SK-N-SH (cell line): ENCODE results near the gene RASA3. TPM values are rescaled to one million over a fixed set of nuclear protein-coding genes. Genes with fewer than 3 reads are reported as not detected.

Experiments
- CTCF ChIA-PET: fragments of 300-600, 350-600 bp; formaldehyde crosslinking; extraction: SDS; loops from one replicate; lab custom pipeline; 2021; lab: Yijun Ruan, JAX
- POLR2A ChIA-PET: fragments of 350-600 bp; sonication (Branson Sonifier 250); formaldehyde crosslinking; extraction: SDS; loops from one replicate; lab custom pipeline; 2020; ENCODE audit warnings: antibody characterized with exemption, inconsistent platforms; lab: Yijun Ruan, JAX
- DNase-seq: peaks from one replicate; pipeline ENCODE4 v3.0.0; 2012
- H2AFZ ChIP-seq: fragments of 200-600 bp; sonication (generic); 2 replicates; pipeline ENCODE4 v1.8.1; 2016; ENCODE audit warnings: antibody characterized with exemption, mild to moderate bottlenecking, low read depth
- H3F3A ChIP-seq: fragments of 200-600 bp; sonication (generic); replicated peaks from 2 replicates; pipeline ENCODE3; 2016; ENCODE audit warnings: antibody characterized with exemption, mild to moderate bottlenecking; ENCODE audit not compliant: insufficient read depth
- H3K27ac ChIP-seq, 2 experiments: fragments of 200-500 bp in 1 of 2; fragments of 200-600 bp in 1 of 2; sonication (Bioruptor generic) in 1 of 2; sonication (generic), shearing (Covaris generic) in 1 of 2; 2 replicates each; pipeline versions ENCODE4 v1.5.1 to v1.6.1; 2014 to 2016; ENCODE audit warnings: low read depth in 2 of 2, inconsistent platforms in 1 of 2, low read length in 1 of 2, mild to moderate bottlenecking in 1 of 2, mixed read lengths in 1 of 2
- H3K27me3 ChIP-seq: fragments of 200-600 bp; sonication (generic), shearing (Covaris generic); 2 replicates; pipeline ENCODE4 v1.6.1; 2016; ENCODE audit warnings: mixed run types; ENCODE audit not compliant: insufficient read depth
- H3K36me3 ChIP-seq, 2 experiments: fragments of 200-500 bp in 1 of 2; fragments of 200-600 bp in 1 of 2; sonication (Bioruptor generic) in 1 of 2; sonication (generic) in 1 of 2; replicated peaks in 1 of 2; 2 replicates each; pipeline versions ENCODE3 to v1.5.1; 2014 to 2016; ENCODE audit warnings: low read length in 1 of 2, mild to moderate bottlenecking in 1 of 2; ENCODE audit not compliant: insufficient read depth in 2 of 2, control insufficient read depth in 1 of 2
- H3K4me1 ChIP-seq, 2 experiments: fragments of 200-500 bp in 1 of 2; fragments of 200-600 bp in 1 of 2; sonication (Bioruptor generic) in 1 of 2; sonication (generic), shearing (Covaris generic) in 1 of 2; 2 replicates each; pipeline versions ENCODE4 v1.5.1 to v1.6.1; 2014 to 2016; ENCODE audit warnings: low read depth in 1 of 2, low read length in 1 of 2, mixed run types in 1 of 2; ENCODE audit not compliant: insufficient read depth in 2 of 2, control insufficient read depth in 1 of 2
- H3K4me2 ChIP-seq: fragments of 200-600 bp; sonication (generic), shearing (Covaris generic); 2 replicates; pipeline ENCODE4 v1.6.1; 2017; ENCODE audit warnings: mixed run types
- H3K4me3 ChIP-seq, 2 experiments: fragments of 200-500 bp in 1 of 2; fragments of 200-600 bp in 1 of 2; sonication (Bioruptor generic) in 1 of 2; sonication (generic), shearing (Covaris generic) in 1 of 2; 2 replicates each; pipeline versions ENCODE4 v1.5.1 to v1.8.1; 2014 to 2016; ENCODE audit warnings: low read depth in 2 of 2, inconsistent platforms in 1 of 2, low read length in 1 of 2, mild to moderate bottlenecking in 1 of 2, mixed read lengths in 1 of 2, moderate library complexity in 1 of 2
- H3K79me2 ChIP-seq: fragments of 200-600 bp; sonication (generic); 2 replicates; pipeline ENCODE4 v1.8.1; 2017; ENCODE audit warnings: mild to moderate bottlenecking; ENCODE audit not compliant: insufficient read depth
- H3K9ac ChIP-seq: fragments of 200-600 bp; sonication (generic); 2 replicates; pipeline ENCODE4 v1.6.1; 2017; ENCODE audit warnings: mixed run types
- H3K9me2 ChIP-seq: fragments of 200-600 bp; sonication (generic); 2 replicates; pipeline ENCODE4 v1.6.1; 2017; ENCODE audit warnings: mixed run types
- H3K9me3 ChIP-seq: fragments of 200-600 bp; sonication (generic); 2 replicates; pipeline ENCODE4 v1.6.1; 2017; ENCODE audit warnings: mixed run types, mild to moderate bottlenecking, moderate library complexity
- H4K20me1 ChIP-seq: fragments of 200-600 bp; sonication (generic); 2 replicates; pipeline ENCODE4 v1.6.1; 2017; ENCODE audit warnings: mild to moderate bottlenecking, mixed run types; ENCODE audit not compliant: insufficient read depth
- CTCF ChIP-seq: fragments of 200-600 bp; sonication (generic); IDR thresholded peaks from 2 replicates; pipeline ENCODE4 v1.6.1; 2017; ENCODE audit warnings: antibody characterized with exemption, mild to moderate bottlenecking, moderate library complexity
- ELF1 ChIP-seq: IDR thresholded peaks from 2 replicates; pipeline ENCODE4 v1.4.0; 2012
- EP300 ChIP-seq, 2 experiments: IDR thresholded peaks; 2 replicates each; pipeline versions ENCODE4 v1.4.0 to v1.6.1; 2012; ENCODE audit warnings: borderline replicate concordance in 1 of 2, low read depth in 1 of 2, low read length in 1 of 2
- FOXM1 ChIP-seq: IDR thresholded peaks from 2 replicates; pipeline ENCODE4 v1.4.0; 2012; ENCODE audit warnings: low read depth, mild to moderate bottlenecking
- GABPA ChIP-seq: IDR thresholded peaks from 2 replicates; pipeline ENCODE4 v1.4.0; 2012; ENCODE audit warnings: low read depth, mild to moderate bottlenecking
- GATA2 ChIP-seq: sonication (generic); formaldehyde crosslinking; IDR thresholded peaks from 2 replicates; pipeline ENCODE4 v1.5.0; 2020; ENCODE audit warnings: mild to moderate bottlenecking, missing genetic modification reagents
- IRF3 ChIP-seq: fragments of 150-350 bp; IDR thresholded peaks from 2 replicates; pipeline ENCODE4 v1.6.1; 2016; ENCODE audit warnings: mild to moderate bottlenecking, low read depth, low read length
- JUND ChIP-seq: IDR thresholded peaks from 2 replicates; pipeline ENCODE4 v1.4.0; 2012
- MAX ChIP-seq: IDR thresholded peaks from 2 replicates; pipeline ENCODE4 v1.4.0; 2012; ENCODE audit warnings: low read depth
- NFIC ChIP-seq: IDR thresholded peaks from 2 replicates; pipeline ENCODE4 v1.4.0; 2012; ENCODE audit warnings: borderline replicate concordance
- NRF1 ChIP-seq: IDR thresholded peaks from 2 replicates; pipeline ENCODE4 v1.6.1; 2012; ENCODE audit warnings: low read depth, mild to moderate bottlenecking, low read length
- RFX5 ChIP-seq: IDR thresholded peaks from 2 replicates; pipeline ENCODE4 v1.6.1; 2012; ENCODE audit warnings: mild to moderate bottlenecking, improper control_type of control experiment, low read length
- TAF1 ChIP-seq: IDR thresholded peaks from 2 replicates; pipeline ENCODE4 v1.6.1; 2012; ENCODE audit warnings: low read depth, mild to moderate bottlenecking, low read length, moderate library complexity, borderline replicate concordance
- TCF12 ChIP-seq: IDR thresholded peaks from 2 replicates; pipeline ENCODE4 v1.4.0; 2012
- ZBTB33 ChIP-seq: IDR thresholded peaks from 2 replicates; pipeline ENCODE4 v1.4.0; 2012; ENCODE audit warnings: low read depth, borderline replicate concordance
- WGBS: methylation state at CpG from one replicate; pipeline ENCODE4 v1.1.6; 2017; ENCODE audit warnings: low lambda C conversion rate; 5-methylcytosine and 5-hydroxymethylcytosine counted together
- polyA plus RNA-seq, 3 experiments: library from polyadenylated mRNA; depleted of rRNA; stranded (reverse); fragments of >200 nt; gene quantifications; 2 replicates each; pipeline ENCODE4 v1.2.3, GENCODE V29; 2012

RASA3 gene
- polyA plus RNA-seq, 1 of the 3 experiments (the other 2 are of a cell fraction): 25.1 TPM

- Histone ChIP-seq H3K4me3 (no peak overlapping the region), H3K27ac (no peak overlapping the region), H3F3A (no peaks in the 10 kb centered on the region), H3K79me2 (no peaks in the 10 kb centered on the region), H3K4me1 (peaks cover 0 to 24% of the 10 kb centered on the region in 2 experiments; a peak in 1 of 4 replicates), H3K9me2 (no peaks in the 10 kb centered on the region), H2AFZ (no peak overlapping the region), H3K9ac (no peak overlapping the region), H3K9me3 (no peaks in the 10 kb centered on the region), H4K20me1 (no peaks in the 10 kb centered on the region), H3K27me3 (no peaks in the 10 kb centered on the region), H3K36me3 (no peaks in the 10 kb centered on the region), H3K4me2 (no peak overlapping the region)
- peak; percentile 22 for DNase-seq
- TF ChIP-seq GATA2 (no peak), ZBTB33 (no peak), MAX (no peak), RFX5 (no peak), TAF1 (no peak), FOXM1 (no peak), ELF1 (no peak), GABPA (no peak), TCF12 (no peak), IRF3 (no peak), NRF1 (no peak), CTCF (no peak), EP300 (IDR thresholded peaks at IDR 0.05; ENCODE audit: borderline replicate concordance in 1 of 2, low read depth in 1 of 2, low read length in 1 of 2) (no peak), NFIC (no peak), JUND (no peak)
- CTCF ChIA-PET: no interaction called here
- POLR2A ChIA-PET: no interaction called here
- 63% methylated on average over 6 of the region's 7 CpGs for WGBS
These were observed 194.2 kb downstream of the RASA3 start for GRCh38 chr13:113938246-113938645.
